Thyroid gland (tissue), 4 donors: ENCODE results near the gene PIK3CD.

Experiments
- POLR2A ChIP-seq, 2 donors: fragments of 450-650 bp; IDR thresholded peaks; one replicate each; pipeline ENCODE4 v1.6.1; 2017; ENCODE audit warnings: antibody characterized with exemption in 2 of 2, mild to moderate bottlenecking in 2 of 2, moderate library complexity in 1 of 2
- TF ChIP-seq, protein P1 (sequence below), 6 experiments: fragments of 200-600 bp in 3 of 6; fragments of 450-650 bp in 3 of 6; sonication (generic) in 3 of 6; IDR thresholded peaks; one replicate each; pipeline ENCODE4 v1.5.1; 2016 to 2019; ENCODE audit warnings: antibody characterized with exemption in 6 of 6, mild to moderate bottlenecking in 2 of 6, inconsistent platforms in 1 of 6, moderate library complexity in 1 of 6

DNA sequence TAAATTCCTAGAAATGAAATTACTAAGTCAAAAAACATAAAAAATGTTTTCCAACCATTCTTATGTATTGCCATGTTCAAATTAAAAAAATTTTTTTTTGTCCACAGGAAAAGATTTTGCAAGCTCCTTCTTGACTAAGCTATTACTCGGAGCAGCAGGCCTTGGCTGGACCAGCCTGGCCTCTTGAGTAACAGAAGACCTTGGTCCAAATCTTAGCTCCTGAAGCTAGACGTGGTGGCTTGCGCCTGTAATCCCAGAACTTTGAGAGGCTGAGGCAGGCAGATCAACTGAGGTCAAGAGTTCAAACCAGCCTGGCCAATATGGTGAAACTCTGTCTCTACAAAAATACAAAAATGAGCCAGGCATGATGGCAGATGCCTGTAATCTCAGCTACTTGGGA lies 94.7 kb downstream of the PIK3CD start:
- no peak for TF ChIP-seq POLR2A (IDR thresholded peaks at IDR 0.05)
- TF ChIP-seq, protein P1, sequence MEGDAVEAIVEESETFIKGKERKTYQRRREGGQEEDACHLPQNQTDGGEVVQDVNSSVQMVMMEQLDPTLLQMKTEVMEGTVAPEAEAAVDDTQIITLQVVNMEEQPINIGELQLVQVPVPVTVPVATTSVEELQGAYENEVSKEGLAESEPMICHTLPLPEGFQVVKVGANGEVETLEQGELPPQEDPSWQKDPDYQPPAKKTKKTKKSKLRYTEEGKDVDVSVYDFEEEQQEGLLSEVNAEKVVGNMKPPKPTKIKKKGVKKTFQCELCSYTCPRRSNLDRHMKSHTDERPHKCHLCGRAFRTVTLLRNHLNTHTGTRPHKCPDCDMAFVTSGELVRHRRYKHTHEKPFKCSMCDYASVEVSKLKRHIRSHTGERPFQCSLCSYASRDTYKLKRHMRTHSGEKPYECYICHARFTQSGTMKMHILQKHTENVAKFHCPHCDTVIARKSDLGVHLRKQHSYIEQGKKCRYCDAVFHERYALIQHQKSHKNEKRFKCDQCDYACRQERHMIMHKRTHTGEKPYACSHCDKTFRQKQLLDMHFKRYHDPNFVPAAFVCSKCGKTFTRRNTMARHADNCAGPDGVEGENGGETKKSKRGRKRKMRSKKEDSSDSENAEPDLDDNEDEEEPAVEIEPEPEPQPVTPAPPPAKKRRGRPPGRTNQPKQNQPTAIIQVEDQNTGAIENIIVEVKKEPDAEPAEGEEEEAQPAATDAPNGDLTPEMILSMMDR (IDR thresholded peaks at IDR 0.05) = no peak
